Measurements from ENCODE around the gene CABCOCO1.
A peak's percentile ranks its signal among the peaks of the same experiment; 100 is the strongest.

The CABCOCO1 gene

GRCh38 chr10:61642676-61643075, 20.1 kb upstream of the CABCOCO1 start:
- TF ChIP-seq CTCF (IDR thresholded peaks at IDR 0.05) = no peak

GRCh38 chr10:61643316-61643751, 19.4 kb upstream of the CABCOCO1 start:
- no peak for TF ChIP-seq CTCF (IDR thresholded peaks at IDR 0.05)

- no peak for TF ChIP-seq CTCF (IDR thresholded peaks at IDR 0.05)
Measured at GRCh38 chr10:61653699-61654098, 9.0 kb upstream of the CABCOCO1 start.

GRCh38 chr10:61655335-61655851, 7.3 kb upstream of the CABCOCO1 start:
- no peak for TF ChIP-seq CTCF (IDR thresholded peaks at IDR 0.05)

- no peak for TF ChIP-seq CTCF (IDR thresholded peaks at IDR 0.05)
Measured at GRCh38 chr10:61663466-61663865, 737 bp downstream of the CABCOCO1 start.

- TF ChIP-seq CTCF (IDR thresholded peaks at IDR 0.05) = no peak
Measured at GRCh38 chr10:61664985-61665384, 2.3 kb downstream of the CABCOCO1 start.

GRCh38 chr10:61669161-61669725, 6.5 kb downstream of the CABCOCO1 start:
- peak; percentile 27; the same call in 1 of the 2 replicates for TF ChIP-seq CTCF (IDR thresholded peaks at IDR 0.05)

- no peak for TF ChIP-seq CTCF (IDR thresholded peaks at IDR 0.05)
Measured at GRCh38 chr10:61669849-61670248, 7.1 kb downstream of the CABCOCO1 start.
